ENCODE results near the gene FHAD1. TPM values are rescaled to one million over a fixed set of nuclear protein-coding genes. Genes with fewer than 3 reads are reported as not detected.

The FHAD1 gene
- total and polyA plus RNA-seq, 2 donors (not counting 3 experiments of a cell fraction or from before 2014, with no cell fraction given) = 0.04 to 0.69 TPM

- Histone ChIP-seq H3K27ac (ENCODE audit: insufficient read depth, low read depth, low read length) (peak overlapping the region; percentile 40), H3K4me3 (replicated peaks in 1 of 3; ENCODE audit: insufficient read depth in 1 of 3, low read depth in 1 of 3, low read length in 3 of 3) (no peak overlapping the region), H3K79me2 (ENCODE audit: control insufficient read depth, insufficient read depth, low read length) (peaks cover 70% of the 10 kb centered on the region), H3K27me3 (ENCODE audit: control insufficient read depth in 2 of 2, insufficient read depth in 2 of 2, low read length in 2 of 2) (no peaks in the 10 kb centered on the region), H2AFZ (ENCODE audit: low read depth, low read length) (no peak overlapping the region), H3K36me3 (ENCODE audit: control insufficient read depth in 2 of 2, extremely low read depth in 1 of 2, insufficient read depth in 2 of 2, low read length in 2 of 2) (peaks cover 0 to 4% of the 10 kb centered on the region in 2 experiments), H3K4me1 (ENCODE audit: control insufficient read depth, extremely low read depth, insufficient read depth, low read length) (peaks cover 58% of the 10 kb centered on the region), H4K20me1 (replicated peaks; ENCODE audit: control insufficient read depth, extremely low read depth, insufficient read depth, low read length) (no peaks in the 10 kb centered on the region), H3K9me3 (replicated peaks; ENCODE audit: control insufficient read depth, insufficient read depth, low read length) (no peaks in the 10 kb centered on the region), H3K9me1 (replicated peaks; ENCODE audit: control insufficient read depth, extremely low read depth, insufficient read depth, low read length) (no peaks in the 10 kb centered on the region), H3K9ac (replicated peaks; ENCODE audit: extremely low read depth, insufficient read depth, low read length) (no peak overlapping the region), H3K4me2 (ENCODE audit: insufficient read depth, low read length) (peak overlapping the region; percentile 69)
- FAIRE-seq = no peak
- POLR2A ChIA-PET = no interaction called here
- dilution Hi-C loops (cut with MboI; ENCODE audit: extremely low pct_ligation_motif_present, low sequenced_read_pairs) = loop anchor here (10.0 kb wide), 1 partner anchor 89 kb away; no protein-coding TSS in a partner anchor
- intact Hi-C loops (cut with micrococcal nuclease) = loop anchor here (10.0 kb wide), 1 partner anchor 409 kb away; no protein-coding TSS in a partner anchor
- no TSS peak for BruUV-seq (replicated peaks)
- CTCF ChIA-PET = interaction anchor here (1.2 to 3.5 kb wide), 2 partner anchors 17 to 85 kb away, joined by 4 to 15 read pairs; no protein-coding TSS in a partner anchor
- no peak for DNase-seq (ENCODE audit: low read depth, low spot score)
- TF ChIP-seq POLR2A (IDR thresholded peaks at IDR 0.05; ENCODE audit: low read depth, low read length) (no peak), EZH2 (IDR thresholded peaks at IDR 0.05; ENCODE audit: borderline replicate concordance, low read depth, low read length, severe bottlenecking) (no peak), FOS (IDR thresholded peaks at IDR 0.05; ENCODE audit: borderline replicate concordance, insufficient read depth, low read length) (no peak), JUN (IDR thresholded peaks at IDR 0.05; ENCODE audit: borderline replicate concordance, insufficient read depth, insufficient read length, low read depth) (no peak), MYC (IDR thresholded peaks at IDR 0.05; ENCODE audit: low read depth, low read length) (no peak), GATA2 (IDR thresholded peaks at IDR 0.05; ENCODE audit: insufficient read depth, insufficient read length, low read depth, low read length) (no peak), POLR2AphosphoS5 (IDR thresholded peaks at IDR 0.05; ENCODE audit: insufficient read depth, low read depth, low read length) (no peak)
- TF ChIP-seq, protein P1, sequence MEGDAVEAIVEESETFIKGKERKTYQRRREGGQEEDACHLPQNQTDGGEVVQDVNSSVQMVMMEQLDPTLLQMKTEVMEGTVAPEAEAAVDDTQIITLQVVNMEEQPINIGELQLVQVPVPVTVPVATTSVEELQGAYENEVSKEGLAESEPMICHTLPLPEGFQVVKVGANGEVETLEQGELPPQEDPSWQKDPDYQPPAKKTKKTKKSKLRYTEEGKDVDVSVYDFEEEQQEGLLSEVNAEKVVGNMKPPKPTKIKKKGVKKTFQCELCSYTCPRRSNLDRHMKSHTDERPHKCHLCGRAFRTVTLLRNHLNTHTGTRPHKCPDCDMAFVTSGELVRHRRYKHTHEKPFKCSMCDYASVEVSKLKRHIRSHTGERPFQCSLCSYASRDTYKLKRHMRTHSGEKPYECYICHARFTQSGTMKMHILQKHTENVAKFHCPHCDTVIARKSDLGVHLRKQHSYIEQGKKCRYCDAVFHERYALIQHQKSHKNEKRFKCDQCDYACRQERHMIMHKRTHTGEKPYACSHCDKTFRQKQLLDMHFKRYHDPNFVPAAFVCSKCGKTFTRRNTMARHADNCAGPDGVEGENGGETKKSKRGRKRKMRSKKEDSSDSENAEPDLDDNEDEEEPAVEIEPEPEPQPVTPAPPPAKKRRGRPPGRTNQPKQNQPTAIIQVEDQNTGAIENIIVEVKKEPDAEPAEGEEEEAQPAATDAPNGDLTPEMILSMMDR (IDR thresholded peaks at IDR 0.05; ENCODE audit: extremely low read depth in 1 of 2, insufficient read depth in 1 of 2, low read depth in 1 of 2, low read length in 2 of 2) = no peak
Measured at GRCh38 chr1:15413563-15414444, 166.8 kb downstream of the FHAD1 start.

Measured in endothelial cell of umbilical vein (primary cell).